HAP-1 (cell line): ENCODE data around the gene TRAM2.

Experiments used
- DNase-seq, 2 experiments: peaks; one replicate each; pipeline ENCODE4 v3.0.0-alpha.2; 2016 to 2020; ENCODE audit warnings: low spot score in 2 of 2
- H3K27me3 ChIP-seq: fragments of 250-450 bp; sonication (Bioruptor Pico); 2 replicates; pipeline ENCODE4 v1.5.1; 2020; ENCODE audit warnings: low read depth, mild to moderate bottlenecking, moderate library complexity
- H3K36me3 ChIP-seq: fragments of 250-450 bp; sonication (Bioruptor Pico); replicated peaks from 2 replicates; pipeline ENCODE4 v1.5.1; 2020; ENCODE audit warnings: mild to moderate bottlenecking
- H3K4me1 ChIP-seq: fragments of 250-450 bp; sonication (Bioruptor Pico); 2 replicates; pipeline ENCODE4 v1.5.1; 2020; ENCODE audit warnings: mild to moderate bottlenecking
- H3K4me3 ChIP-seq: fragments of 250-450 bp; sonication (Bioruptor Pico); 2 replicates; pipeline ENCODE4 v1.5.1; 2020; ENCODE audit warnings: mild to moderate bottlenecking, moderate library complexity
- H3K9me3 ChIP-seq: fragments of 250-450 bp; sonication (Bioruptor Pico); 2 replicates; pipeline ENCODE4 v1.5.1; 2020; ENCODE audit warnings: mild to moderate bottlenecking, moderate library complexity
- in situ Hi-C: fragments of 300-500 bp; cut with MboI; formaldehyde crosslinking; loops from 3 replicates; pipeline ENCODE4 v1.14.3; 2020; ENCODE audit warnings: low sequenced_read_pairs, inconsistent platforms, mixed read lengths

Gene TRAM2

DNA sequence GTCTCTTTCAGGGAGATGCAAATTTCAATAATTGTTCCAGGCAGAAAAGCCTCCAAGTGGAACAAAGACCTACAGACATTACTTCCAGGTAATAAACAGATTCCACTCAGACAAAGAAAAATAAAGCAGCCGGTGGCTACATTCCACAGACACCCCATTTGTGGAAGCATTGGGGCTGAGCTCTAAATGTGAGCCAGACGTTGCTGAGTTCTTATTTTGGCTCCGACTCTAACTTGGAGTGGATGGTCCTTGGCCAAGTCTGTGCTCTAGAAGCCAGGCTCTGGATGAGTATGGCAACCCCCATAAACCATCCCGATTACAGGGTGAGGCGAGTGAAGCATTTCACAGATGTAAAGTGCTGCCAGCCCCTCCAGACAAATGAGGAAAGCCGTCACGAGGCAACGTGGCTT lies 6.6 kb downstream of the TRAM2 start:
- peak; percentile 18 to 72 for DNase-seq
- Histone ChIP-seq H3K4me1 (peaks cover 46% of the 10 kb centered on the region), H3K4me3 (no peak overlapping the region), H3K36me3 (no peaks in the 10 kb centered on the region), H3K27me3 (no peaks in the 10 kb centered on the region), H3K9me3 (no peaks in the 10 kb centered on the region)
- in situ Hi-C loops, result no loop called here

DNA sequence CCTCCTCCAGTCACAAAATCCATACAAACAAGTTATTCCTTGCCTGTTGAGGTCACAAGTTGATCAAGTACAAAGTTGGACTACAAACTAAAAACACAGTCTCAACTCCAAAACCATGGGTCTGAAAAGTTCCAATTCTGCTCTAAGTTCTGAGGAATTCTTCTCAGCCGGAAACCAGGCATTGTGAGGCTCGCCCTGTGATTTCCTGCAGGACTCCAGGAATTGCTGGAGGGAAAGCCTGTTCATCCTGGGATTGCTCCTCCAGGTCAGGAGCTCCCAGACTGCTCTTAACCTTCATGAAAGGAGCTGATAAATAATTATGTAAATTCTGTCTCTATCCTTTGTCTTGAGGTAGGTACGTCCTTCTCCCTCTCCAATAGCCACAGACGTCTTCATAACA lies 8.5 kb downstream of the TRAM2 start:
- H3K4me3 ChIP-seq, result no peak overlapping the region
- H3K9me3 ChIP-seq, result no peaks in the 10 kb centered on the region
- H3K27me3 ChIP-seq, result no peaks in the 10 kb centered on the region
- peaks cover 26% of the 10 kb centered on the region for H3K4me1 ChIP-seq
- no peak for DNase-seq
- no peaks in the 10 kb centered on the region for H3K36me3 ChIP-seq
- in situ Hi-C loops, result no loop called here

- in situ Hi-C loops, result no loop called here
- Histone ChIP-seq H3K4me1 (peaks cover 24% of the 10 kb centered on the region), H3K4me3 (no peak overlapping the region), H3K36me3 (no peaks in the 10 kb centered on the region), H3K9me3 (no peaks in the 10 kb centered on the region), H3K27me3 (no peaks in the 10 kb centered on the region)
- DNase-seq, result no peak
Measured at GRCh38 chr6:52566853-52567279, 10.0 kb downstream of the TRAM2 start.

- H3K27me3 ChIP-seq, result no peaks in the 10 kb centered on the region
- H3K4me3 ChIP-seq, result no peak overlapping the region
- in situ Hi-C loops, result no loop called here
- DNase-seq, result no peak
- peaks cover 24% of the 10 kb centered on the region for H3K4me1 ChIP-seq
- no peaks in the 10 kb centered on the region for H3K36me3 ChIP-seq
- H3K9me3 ChIP-seq, result no peaks in the 10 kb centered on the region
Measured at GRCh38 chr6:52566201-52566600, 10.7 kb downstream of the TRAM2 start.

GRCh38 chr6:52564856-52565255 lies 12.0 kb downstream of the TRAM2 start:
- DNase-seq, result no peak
- Histone ChIP-seq H3K9me3 (no peaks in the 10 kb centered on the region), H3K36me3 (no peaks in the 10 kb centered on the region), H3K4me1 (peaks cover 13% of the 10 kb centered on the region), H3K27me3 (no peaks in the 10 kb centered on the region), H3K4me3 (no peak overlapping the region)
- in situ Hi-C loops, result no loop called here

GRCh38 chr6:52562911-52563310 lies 13.9 kb downstream of the TRAM2 start:
- Histone ChIP-seq H3K4me1 (no peaks in the 10 kb centered on the region), H3K36me3 (no peaks in the 10 kb centered on the region), H3K9me3 (no peaks in the 10 kb centered on the region), H3K4me3 (no peak overlapping the region), H3K27me3 (no peaks in the 10 kb centered on the region)
- in situ Hi-C loops, result no loop called here
- DNase-seq, result no peak

GRCh38 chr6:52560462-52560861 lies 16.4 kb downstream of the TRAM2 start:
- Histone ChIP-seq H3K4me1 (no peaks in the 10 kb centered on the region), H3K4me3 (no peak overlapping the region), H3K36me3 (no peaks in the 10 kb centered on the region), H3K27me3 (no peaks in the 10 kb centered on the region), H3K9me3 (no peaks in the 10 kb centered on the region)
- in situ Hi-C loops, result no loop called here
- no peak for DNase-seq

DNA sequence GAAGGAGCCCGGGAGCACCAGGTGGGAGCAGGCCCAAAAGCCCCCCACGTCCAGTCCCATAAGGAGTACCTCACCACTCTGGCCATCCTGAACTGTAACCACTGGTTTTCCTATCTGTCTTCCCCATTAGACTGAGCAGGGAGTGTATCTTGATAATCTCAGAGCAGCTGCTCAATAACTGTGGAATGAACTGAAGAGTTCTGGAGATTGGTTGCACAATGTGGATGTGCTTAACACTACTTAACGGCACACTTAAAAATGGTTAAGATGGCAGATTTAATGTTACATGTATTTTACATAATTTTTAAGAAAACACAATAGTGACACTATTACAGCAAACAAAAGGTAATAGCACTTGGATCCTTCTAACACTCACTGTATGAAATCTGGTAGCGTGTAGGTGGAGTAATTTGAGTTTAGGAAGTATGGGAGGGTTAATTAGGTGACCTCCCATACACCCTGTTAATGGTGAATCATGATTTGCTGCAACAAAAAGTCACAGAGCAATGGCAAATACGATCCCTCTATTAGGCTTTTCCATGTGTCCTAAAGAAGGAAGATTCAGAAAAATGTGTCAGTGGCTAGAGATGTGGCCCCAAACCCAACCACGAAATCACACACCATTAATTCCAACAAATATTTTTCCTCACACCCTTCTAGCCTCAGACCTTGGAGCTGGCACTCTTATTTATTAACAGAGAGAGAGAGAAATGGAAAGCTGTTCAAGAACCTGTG lies 18.4 kb downstream of the TRAM2 start:
- Histone ChIP-seq H3K27me3 (no peaks in the 10 kb centered on the region), H3K4me1 (no peaks in the 10 kb centered on the region), H3K36me3 (no peaks in the 10 kb centered on the region), H3K9me3 (no peaks in the 10 kb centered on the region), H3K4me3 (no peak overlapping the region)
- in situ Hi-C loops, result no loop called here
- DNase-seq, result no peak

GRCh38 chr6:52557389-52558265 lies 19.2 kb downstream of the TRAM2 start:
- Histone ChIP-seq H3K9me3 (no peaks in the 10 kb centered on the region), H3K36me3 (no peaks in the 10 kb centered on the region), H3K4me1 (no peaks in the 10 kb centered on the region), H3K4me3 (no peak overlapping the region), H3K27me3 (no peaks in the 10 kb centered on the region)
- in situ Hi-C loops, result no loop called here
- DNase-seq, result no peak

DNA sequence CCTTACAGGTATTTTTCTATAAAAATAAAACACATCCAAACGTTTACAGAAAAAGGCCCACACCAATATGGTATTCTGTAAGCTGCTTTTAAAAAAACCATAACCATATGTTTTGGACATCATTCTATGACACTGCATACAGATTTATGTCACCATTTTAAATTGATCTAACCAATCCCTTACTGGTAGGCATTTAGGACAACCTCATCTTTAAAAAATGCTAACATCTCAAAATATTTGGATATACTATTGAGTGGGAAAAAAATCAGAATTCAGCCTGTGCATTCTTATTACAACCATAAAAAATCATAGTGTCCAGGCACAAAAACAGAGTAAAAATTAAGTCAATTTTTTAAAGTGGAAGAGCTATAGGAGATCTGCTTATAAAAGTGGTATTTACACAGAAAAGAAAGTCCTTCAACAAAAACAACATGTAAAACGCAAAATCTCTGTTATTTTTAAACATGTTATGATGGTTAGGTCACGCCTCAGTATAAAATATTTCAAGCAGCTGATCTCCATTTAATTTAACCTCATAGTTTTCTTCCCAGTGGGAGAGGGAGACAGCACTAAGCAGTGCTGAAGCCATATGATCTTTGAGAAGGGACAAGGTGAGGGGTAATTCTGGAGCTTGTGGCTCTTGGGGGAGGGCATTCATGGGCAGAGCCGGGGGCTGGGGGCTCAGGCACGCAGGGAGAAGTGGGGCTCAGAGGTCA lies 21.2 kb downstream of the TRAM2 start:
- DNase-seq, result no peak
- no peaks in the 10 kb centered on the region for H3K9me3 ChIP-seq
- no peaks in the 10 kb centered on the region for H3K27me3 ChIP-seq
- no peak overlapping the region for H3K4me3 ChIP-seq
- H3K36me3 ChIP-seq, result no peaks in the 10 kb centered on the region
- in situ Hi-C loops, result no loop called here
- no peaks in the 10 kb centered on the region for H3K4me1 ChIP-seq

GRCh38 chr6:52554684-52555280 lies 22.1 kb downstream of the TRAM2 start:
- in situ Hi-C loops, result no loop called here
- H3K36me3 ChIP-seq, result no peaks in the 10 kb centered on the region
- H3K4me1 ChIP-seq, result no peaks in the 10 kb centered on the region

GRCh38 chr6:52553719-52554118 lies 23.1 kb downstream of the TRAM2 start:
- Histone ChIP-seq H3K36me3 (no peaks in the 10 kb centered on the region), H3K4me3 (no peak overlapping the region), H3K4me1 (no peaks in the 10 kb centered on the region), H3K9me3 (no peaks in the 10 kb centered on the region), H3K27me3 (no peaks in the 10 kb centered on the region)
- in situ Hi-C loops, result no loop called here
- DNase-seq, result no peak

More at GRCh38 chr6:52554684-52555280, 22.1 kb downstream of the TRAM2 start:
- Histone ChIP-seq H3K27me3 (no peaks in the 10 kb centered on the region), H3K9me3 (no peaks in the 10 kb centered on the region), H3K4me3 (no peak overlapping the region)
- no peak for DNase-seq

DNA sequence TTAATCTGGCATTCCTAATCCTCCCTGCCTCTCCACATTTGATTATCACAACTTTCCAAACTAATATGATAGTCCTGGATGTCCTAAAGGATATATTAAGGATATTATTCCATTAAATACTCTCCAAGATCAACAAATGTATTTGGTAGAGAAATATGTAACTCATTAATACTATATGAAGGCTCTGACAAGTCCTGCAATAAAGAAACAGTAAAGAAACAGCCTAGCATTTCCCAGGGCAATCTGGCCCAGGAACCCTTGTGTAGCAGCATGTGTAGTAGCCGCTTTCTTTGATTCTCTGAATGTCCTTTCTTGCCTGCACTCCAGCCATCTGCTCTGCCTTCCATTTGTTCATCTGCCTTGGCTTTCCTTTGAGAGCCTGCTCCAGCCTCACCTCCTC lies 23.7 kb downstream of the TRAM2 start:
- DNase-seq, result no peak
- no peak overlapping the region for H3K4me3 ChIP-seq
- no peaks in the 10 kb centered on the region for H3K27me3 ChIP-seq
- no peaks in the 10 kb centered on the region for H3K4me1 ChIP-seq
- H3K36me3 ChIP-seq, result no peaks in the 10 kb centered on the region
- H3K9me3 ChIP-seq, result no peaks in the 10 kb centered on the region
- in situ Hi-C loops, result no loop called here
